HepG2 (cell line): ENCODE data around the gene PCSK6. TPM values are rescaled to one million over a fixed set of nuclear protein-coding genes. Genes with fewer than 3 reads are reported as not detected.

Source experiments
- EZH2 ChIP-seq: conservative IDR thresholded peaks from 2 replicates; pipeline ENCODE4 v1.6.1; 2012; ENCODE audit warnings: mild to moderate bottlenecking, low read depth, low read length, moderate library complexity
- KMT2B ChIP-seq: IDR thresholded peaks from 2 replicates; pipeline ENCODE4 v1.6.1; 2016; ENCODE audit warnings: missing genetic modification reagents, missing compliant biosample characterization
- RXRA ChIP-seq: sonication (generic); formaldehyde crosslinking; IDR thresholded peaks from 2 replicates; pipeline ENCODE4 v1.5.1; 2020; ENCODE audit warnings: missing genetic modification reagents
- ZNF484 ChIP-seq: sonication (generic); formaldehyde crosslinking; IDR thresholded peaks from 2 replicates; pipeline ENCODE4 v1.5.1; 2020; ENCODE audit warnings: mild to moderate bottlenecking, low read depth, missing genetic modification reagents, borderline replicate concordance
- ZNF605 ChIP-seq: sonication (generic); formaldehyde crosslinking; IDR thresholded peaks from 2 replicates; pipeline ENCODE4 v1.8.0; 2022; ENCODE audit warnings: mild to moderate bottlenecking, missing genetic modification reagents
- ZNF607 ChIP-seq: sonication (generic); formaldehyde crosslinking; IDR thresholded peaks from 2 replicates; pipeline ENCODE4 v1.5.1; 2020; ENCODE audit warnings: missing genetic modification reagents, mild to moderate bottlenecking, borderline replicate concordance
- ZNF691 ChIP-seq: sonication (generic); formaldehyde crosslinking; IDR thresholded peaks from 2 replicates; pipeline ENCODE4 v1.4.0; 2020; ENCODE audit warnings: missing genetic modification reagents, low read depth, mild to moderate bottlenecking, borderline replicate concordance
- ZNF703 ChIP-seq: sonication (generic); formaldehyde crosslinking; IDR thresholded peaks from 2 replicates; pipeline ENCODE4 v1.5.1; 2020; ENCODE audit warnings: missing genetic modification reagents, mild to moderate bottlenecking, moderate library complexity, borderline replicate concordance
- polyA plus RNA-seq, 8 experiments: library from polyadenylated mRNA; depleted of rRNA in 3 of 8; stranded (reverse) in 7 of 8; unstranded in 1 of 8; fragments of >200 nt; fragmentation: Illumina TruSeq in 4 of 8; extraction: Trizol in 4 of 8; gene quantifications; 2 replicates each; pipeline versions ENCODE4 v1.2.1 to v1.2.3, GENCODE V29; 2011 to 2016; ENCODE audit warnings: low read depth in 4 of 8, missing spikeins in 1 of 8, mixed read lengths in 1 of 8; ENCODE audit not compliant: insufficient read depth in 1 of 8
- total RNA-seq, 5 experiments: library from RNA; depleted of rRNA; stranded (reverse); fragments of >200 nt; fragmentation: Illumina TruSeq; extraction: Trizol; gene quantifications; 2 replicates each; pipeline ENCODE4 v1.2.3, GENCODE V29; 2016; ENCODE audit warnings: low read depth in 1 of 5
- TF ChIP-seq, protein P1 (sequence below): sonication (generic); formaldehyde crosslinking; IDR thresholded peaks from 2 replicates; pipeline ENCODE4 v1.4.0; 2020; ENCODE audit warnings: missing genetic modification reagents, mild to moderate bottlenecking, borderline replicate concordance
- TF ChIP-seq, protein P2 (sequence below): sonication (generic); formaldehyde crosslinking; conservative IDR thresholded peaks from 2 replicates; pipeline ENCODE4 v1.4.0; 2020; ENCODE audit warnings: mild to moderate bottlenecking, missing genetic modification reagents, moderate library complexity
- TF ChIP-seq, protein P3 (sequence below): IDR thresholded peaks from 2 replicates; pipeline ENCODE4 v1.6.1; 2016; ENCODE audit warnings: low read depth
- TF ChIP-seq, protein P4 (sequence below), 2 experiments: sonication (generic) in 1 of 2; formaldehyde crosslinking in 1 of 2; IDR thresholded peaks; 2 replicates each; pipeline versions ENCODE4 v1.4.0 to v1.6.1; 2018 to 2020; ENCODE audit warnings: missing genetic modification reagents in 2 of 2, borderline replicate concordance in 1 of 2, low read depth in 1 of 2, mild to moderate bottlenecking in 1 of 2, missing biosample characterization in 1 of 2
- TF ChIP-seq, protein P5 (sequence below): sonication (generic); formaldehyde crosslinking; IDR thresholded peaks from 2 replicates; pipeline ENCODE4 v1.5.0; 2020; ENCODE audit warnings: missing genetic modification reagents

PCSK6 gene
- total and polyA plus RNA-seq, 2 of the 13 experiments (the other 11 are each of a cell fraction or from before 2014, with no cell fraction given) = 56.5 to 155 TPM

DNA sequence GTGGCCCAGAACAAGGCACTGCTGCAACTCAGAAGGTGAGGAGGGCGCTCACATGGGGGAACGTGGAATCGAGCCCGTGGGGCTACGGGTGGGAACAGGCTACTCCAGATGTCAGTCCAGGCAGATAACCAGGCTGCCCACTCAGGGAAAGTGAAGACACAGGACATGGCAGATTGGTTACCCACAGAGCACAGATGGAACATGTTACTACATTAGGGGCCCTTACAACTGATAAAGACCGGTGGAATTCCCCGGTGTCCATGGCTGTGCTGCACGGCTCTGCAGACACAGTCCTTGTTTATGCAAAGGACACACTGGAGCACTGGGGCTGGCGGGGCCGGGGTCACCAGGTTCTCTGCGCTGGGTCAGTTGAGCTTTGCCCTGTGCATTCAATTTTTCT is 36.9 kb downstream of the PCSK6 start (continued):
- TF ChIP-seq, protein P1, sequence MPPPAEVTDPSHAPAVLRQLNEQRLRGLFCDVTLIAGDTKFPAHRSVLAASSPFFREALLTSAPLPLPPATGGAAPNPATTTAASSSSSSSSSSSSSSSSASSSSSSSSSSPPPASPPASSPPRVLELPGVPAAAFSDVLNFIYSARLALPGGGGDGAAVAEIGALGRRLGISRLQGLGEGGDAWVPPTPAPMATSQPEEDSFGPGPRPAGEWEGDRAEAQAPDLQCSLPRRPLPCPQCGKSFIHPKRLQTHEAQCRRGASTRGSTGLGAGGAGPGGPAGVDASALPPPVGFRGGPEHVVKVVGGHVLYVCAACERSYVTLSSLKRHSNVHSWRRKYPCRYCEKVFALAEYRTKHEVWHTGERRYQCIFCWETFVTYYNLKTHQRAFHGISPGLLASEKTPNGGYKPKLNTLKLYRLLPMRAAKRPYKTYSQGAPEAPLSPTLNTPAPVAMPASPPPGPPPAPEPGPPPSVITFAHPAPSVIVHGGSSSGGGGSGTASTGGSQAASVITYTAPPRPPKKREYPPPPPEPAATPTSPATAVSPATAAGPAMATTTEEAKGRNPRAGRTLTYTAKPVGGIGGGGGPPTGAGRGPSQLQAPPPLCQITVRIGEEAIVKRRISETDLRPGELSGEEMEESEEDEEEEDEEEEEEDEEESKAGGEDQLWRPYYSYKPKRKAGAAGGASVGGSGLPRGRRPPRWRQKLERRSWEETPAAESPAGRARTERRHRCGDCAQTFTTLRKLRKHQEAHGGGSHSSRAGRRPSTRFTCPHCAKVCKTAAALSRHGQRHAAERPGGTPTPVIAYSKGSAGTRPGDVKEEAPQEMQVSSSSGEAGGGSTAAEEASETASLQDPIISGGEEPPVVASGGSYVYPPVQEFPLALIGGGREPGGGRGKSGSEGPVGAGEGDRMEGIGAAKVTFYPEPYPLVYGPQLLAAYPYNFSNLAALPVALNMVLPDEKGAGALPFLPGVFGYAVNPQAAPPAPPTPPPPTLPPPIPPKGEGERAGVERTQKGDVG (CRISPR knock-in tag) = no peak
- TF ChIP-seq, protein P2, sequence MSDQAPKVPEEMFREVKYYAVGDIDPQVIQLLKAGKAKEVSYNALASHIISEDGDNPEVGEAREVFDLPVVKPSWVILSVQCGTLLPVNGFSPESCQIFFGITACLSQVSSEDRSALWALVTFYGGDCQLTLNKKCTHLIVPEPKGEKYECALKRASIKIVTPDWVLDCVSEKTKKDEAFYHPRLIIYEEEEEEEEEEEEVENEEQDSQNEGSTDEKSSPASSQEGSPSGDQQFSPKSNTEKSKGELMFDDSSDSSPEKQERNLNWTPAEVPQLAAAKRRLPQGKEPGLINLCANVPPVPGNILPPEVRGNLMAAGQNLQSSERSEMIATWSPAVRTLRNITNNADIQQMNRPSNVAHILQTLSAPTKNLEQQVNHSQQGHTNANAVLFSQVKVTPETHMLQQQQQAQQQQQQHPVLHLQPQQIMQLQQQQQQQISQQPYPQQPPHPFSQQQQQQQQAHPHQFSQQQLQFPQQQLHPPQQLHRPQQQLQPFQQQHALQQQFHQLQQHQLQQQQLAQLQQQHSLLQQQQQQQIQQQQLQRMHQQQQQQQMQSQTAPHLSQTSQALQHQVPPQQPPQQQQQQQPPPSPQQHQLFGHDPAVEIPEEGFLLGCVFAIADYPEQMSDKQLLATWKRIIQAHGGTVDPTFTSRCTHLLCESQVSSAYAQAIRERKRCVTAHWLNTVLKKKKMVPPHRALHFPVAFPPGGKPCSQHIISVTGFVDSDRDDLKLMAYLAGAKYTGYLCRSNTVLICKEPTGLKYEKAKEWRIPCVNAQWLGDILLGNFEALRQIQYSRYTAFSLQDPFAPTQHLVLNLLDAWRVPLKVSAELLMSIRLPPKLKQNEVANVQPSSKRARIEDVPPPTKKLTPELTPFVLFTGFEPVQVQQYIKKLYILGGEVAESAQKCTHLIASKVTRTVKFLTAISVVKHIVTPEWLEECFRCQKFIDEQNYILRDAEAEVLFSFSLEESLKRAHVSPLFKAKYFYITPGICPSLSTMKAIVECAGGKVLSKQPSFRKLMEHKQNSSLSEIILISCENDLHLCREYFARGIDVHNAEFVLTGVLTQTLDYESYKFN = peak; percentile 63
- TF ChIP-seq, protein P3, sequence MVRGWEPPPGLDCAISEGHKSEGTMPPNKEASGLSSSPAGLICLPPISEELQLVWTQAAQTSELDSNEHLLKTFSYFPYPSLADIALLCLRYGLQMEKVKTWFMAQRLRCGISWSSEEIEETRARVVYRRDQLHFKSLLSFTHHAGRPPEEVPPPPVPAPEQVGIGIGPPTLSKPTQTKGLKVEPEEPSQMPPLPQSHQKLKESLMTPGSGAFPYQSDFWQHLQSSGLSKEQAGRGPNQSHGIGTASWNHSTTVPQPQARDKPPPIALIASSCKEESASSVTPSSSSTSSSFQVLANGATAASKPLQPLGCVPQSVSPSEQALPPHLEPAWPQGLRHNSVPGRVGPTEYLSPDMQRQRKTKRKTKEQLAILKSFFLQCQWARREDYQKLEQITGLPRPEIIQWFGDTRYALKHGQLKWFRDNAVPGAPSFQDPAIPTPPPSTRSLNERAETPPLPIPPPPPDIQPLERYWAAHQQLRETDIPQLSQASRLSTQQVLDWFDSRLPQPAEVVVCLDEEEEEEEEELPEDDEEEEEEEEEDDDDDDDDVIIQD (CRISPR knock-in tag) = no peak
- TF ChIP-seq KMT2B (no peak), ZNF703 (CRISPR knock-in tag) (no peak), ZNF607 (CRISPR knock-in tag) (no peak), RXRA (CRISPR knock-in tag) (no peak; the same call in 1 of the 2 replicates), ZNF605 (no peak), EZH2 (no peak), ZNF484 (CRISPR knock-in tag) (no peak), ZNF691 (peak; percentile 40; the same call in 1 of the 2 replicates)
- TF ChIP-seq, protein P4, sequence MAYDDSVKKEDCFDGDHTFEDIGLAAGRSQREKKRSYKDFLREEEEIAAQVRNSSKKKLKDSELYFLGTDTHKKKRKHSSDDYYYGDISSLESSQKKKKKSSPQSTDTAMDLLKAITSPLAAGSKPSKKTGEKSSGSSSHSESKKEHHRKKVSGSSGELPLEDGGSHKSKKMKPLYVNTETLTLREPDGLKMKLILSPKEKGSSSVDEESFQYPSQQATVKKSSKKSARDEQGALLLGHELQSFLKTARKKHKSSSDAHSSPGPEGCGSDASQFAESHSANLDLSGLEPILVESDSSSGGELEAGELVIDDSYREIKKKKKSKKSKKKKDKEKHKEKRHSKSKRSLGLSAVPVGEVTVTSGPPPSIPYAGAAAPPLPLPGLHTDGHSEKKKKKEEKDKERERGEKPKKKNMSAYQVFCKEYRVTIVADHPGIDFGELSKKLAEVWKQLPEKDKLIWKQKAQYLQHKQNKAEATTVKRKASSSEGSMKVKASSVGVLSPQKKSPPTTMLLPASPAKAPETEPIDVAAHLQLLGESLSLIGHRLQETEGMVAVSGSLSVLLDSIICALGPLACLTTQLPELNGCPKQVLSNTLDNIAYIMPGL (CRISPR knock-in tag; IDR thresholded peaks at IDR 0.05; ENCODE audit: borderline replicate concordance in 1 of 2, low read depth in 1 of 2) = 0 out of 4 replicates have a peak, but pooled peaks of 1 of the 2 experiments have one; percentile 34
- TF ChIP-seq, protein P5, sequence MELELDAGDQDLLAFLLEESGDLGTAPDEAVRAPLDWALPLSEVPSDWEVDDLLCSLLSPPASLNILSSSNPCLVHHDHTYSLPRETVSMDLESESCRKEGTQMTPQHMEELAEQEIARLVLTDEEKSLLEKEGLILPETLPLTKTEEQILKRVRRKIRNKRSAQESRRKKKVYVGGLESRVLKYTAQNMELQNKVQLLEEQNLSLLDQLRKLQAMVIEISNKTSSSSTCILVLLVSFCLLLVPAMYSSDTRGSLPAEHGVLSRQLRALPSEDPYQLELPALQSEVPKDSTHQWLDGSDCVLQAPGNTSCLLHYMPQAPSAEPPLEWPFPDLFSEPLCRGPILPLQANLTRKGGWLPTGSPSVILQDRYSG = no peak
